AG09309 (cell line): ENCODE measurements around the gene SLCO2B1.

Source experiments
- DNase-seq: peaks from one replicate; pipeline ENCODE4 v3.0.0-alpha.2; 2010; ENCODE audit warnings: low read depth
- H3K4me3 ChIP-seq: 2 replicates; pipeline ENCODE4 v1.5.1; 2011; ENCODE audit warnings: mild to moderate bottlenecking, low read depth, low read length, moderate library complexity; ENCODE audit not compliant: control insufficient read depth
- TF ChIP-seq, protein P1 (sequence below): IDR thresholded peaks from 2 replicates; pipeline ENCODE4 v1.5.1; 2011; ENCODE audit warnings: mild to moderate bottlenecking, low read depth, low read length, inconsistent platforms; ENCODE audit not compliant: insufficient read depth, control insufficient read depth; ENCODE audit errors: missing control alignments

The SLCO2B1 gene

DNA sequence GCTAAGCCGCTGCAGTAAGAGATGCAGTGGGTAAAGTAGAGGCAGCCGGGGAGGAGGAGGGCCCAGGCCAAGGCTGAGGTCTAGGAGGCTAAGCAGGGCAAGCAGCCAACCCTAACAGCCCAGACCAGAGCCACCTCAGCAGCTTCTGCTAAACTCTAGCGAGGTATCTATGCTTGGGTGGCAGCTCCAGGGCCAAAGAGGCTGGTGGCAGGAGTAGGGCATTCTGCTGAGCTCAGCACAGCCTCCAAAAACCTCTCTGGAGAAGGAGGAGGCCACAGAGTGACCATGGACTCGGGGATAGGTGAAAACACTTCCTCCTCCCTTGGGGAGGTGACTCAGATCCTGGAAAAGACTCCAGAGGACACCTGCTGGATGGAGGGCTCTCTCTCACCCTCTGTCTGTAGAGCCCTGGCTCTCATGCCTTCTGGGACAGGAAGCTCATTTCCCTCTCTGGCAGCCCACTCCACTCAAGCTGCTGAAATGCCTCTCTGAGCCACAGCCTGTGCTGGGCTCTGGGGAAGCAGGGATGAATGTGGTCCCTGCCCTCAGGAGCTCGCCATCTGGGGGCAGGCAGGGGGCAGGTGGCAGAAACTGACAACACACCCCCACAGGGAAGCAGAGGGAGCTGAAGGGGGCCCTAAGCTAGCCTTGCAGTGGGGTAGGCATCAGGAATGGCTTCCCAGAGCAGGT lies 73.2 kb downstream of the SLCO2B1 start:
- no peak overlapping the region for H3K4me3 ChIP-seq
- DNase-seq: no peak
- TF ChIP-seq, protein P1, sequence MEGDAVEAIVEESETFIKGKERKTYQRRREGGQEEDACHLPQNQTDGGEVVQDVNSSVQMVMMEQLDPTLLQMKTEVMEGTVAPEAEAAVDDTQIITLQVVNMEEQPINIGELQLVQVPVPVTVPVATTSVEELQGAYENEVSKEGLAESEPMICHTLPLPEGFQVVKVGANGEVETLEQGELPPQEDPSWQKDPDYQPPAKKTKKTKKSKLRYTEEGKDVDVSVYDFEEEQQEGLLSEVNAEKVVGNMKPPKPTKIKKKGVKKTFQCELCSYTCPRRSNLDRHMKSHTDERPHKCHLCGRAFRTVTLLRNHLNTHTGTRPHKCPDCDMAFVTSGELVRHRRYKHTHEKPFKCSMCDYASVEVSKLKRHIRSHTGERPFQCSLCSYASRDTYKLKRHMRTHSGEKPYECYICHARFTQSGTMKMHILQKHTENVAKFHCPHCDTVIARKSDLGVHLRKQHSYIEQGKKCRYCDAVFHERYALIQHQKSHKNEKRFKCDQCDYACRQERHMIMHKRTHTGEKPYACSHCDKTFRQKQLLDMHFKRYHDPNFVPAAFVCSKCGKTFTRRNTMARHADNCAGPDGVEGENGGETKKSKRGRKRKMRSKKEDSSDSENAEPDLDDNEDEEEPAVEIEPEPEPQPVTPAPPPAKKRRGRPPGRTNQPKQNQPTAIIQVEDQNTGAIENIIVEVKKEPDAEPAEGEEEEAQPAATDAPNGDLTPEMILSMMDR: no peak

DNA sequence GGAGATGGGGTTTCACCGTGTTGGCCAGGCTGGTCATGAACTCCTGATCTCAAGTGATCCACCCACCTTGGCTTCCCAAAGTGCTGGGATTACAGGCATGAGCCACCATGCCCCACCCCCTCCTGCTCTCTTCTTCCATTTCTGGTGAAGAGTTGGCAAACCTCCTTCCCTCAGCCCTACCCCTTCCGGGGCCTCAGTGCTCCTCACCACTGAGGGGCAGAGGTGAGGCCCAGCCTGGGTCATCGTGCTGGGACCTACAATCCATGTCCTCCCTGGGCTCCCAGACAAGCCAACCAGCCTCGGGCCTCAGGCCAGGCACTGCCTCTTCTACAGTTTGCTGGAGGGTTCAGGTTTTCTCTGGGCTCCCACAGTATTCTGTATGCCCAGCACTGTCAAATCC lies 74.9 kb downstream of the SLCO2B1 start:
- no peak for DNase-seq
- no peak overlapping the region for H3K4me3 ChIP-seq
- TF ChIP-seq, protein P1: no peak

DNA sequence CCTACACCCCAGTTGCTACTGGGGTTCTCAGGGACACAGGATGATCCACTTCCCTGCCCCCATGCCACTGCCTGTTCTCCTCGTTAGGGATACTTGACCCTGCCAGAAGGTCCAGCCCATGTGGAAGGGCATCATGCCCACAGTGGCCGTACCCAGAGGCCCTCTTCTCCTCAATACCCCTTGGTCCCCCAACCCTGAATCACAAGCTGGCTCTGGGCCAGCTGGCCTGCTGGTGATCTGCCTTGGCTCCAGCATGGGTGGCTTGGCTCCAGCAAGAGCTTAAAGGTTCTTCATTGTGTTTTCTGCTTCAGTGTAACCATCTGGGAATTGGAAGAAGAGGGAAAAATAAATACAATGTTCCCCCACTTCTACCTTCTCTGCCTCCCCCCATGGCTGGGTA lies 78.6 kb downstream of the SLCO2B1 start:
- TF ChIP-seq, protein P1: no peak
- no peak for DNase-seq
- no peak overlapping the region for H3K4me3 ChIP-seq

DNA sequence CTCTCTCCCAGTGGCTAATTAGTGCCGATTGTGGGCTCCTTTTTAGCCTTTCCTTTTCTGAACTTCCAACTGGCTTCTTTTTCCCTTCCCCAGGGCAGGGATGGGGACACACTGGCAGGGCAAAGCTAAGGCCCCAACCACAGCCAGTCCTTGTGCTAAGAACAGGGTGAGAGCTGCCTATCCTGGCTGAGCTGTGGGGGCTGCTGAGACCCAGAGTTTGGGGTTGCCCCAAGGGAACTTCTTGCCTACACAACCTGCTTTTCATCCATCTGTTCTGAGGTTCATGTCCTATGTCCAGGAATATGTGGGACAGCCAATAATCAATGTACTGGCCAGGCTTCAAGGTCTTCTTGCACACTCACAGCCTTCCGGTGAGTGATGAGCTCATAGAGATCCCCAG lies 79.7 kb downstream of the SLCO2B1 start:
- TF ChIP-seq, protein P1: no peak
- no peak for DNase-seq
- H3K4me3 ChIP-seq: no peak overlapping the region

DNA sequence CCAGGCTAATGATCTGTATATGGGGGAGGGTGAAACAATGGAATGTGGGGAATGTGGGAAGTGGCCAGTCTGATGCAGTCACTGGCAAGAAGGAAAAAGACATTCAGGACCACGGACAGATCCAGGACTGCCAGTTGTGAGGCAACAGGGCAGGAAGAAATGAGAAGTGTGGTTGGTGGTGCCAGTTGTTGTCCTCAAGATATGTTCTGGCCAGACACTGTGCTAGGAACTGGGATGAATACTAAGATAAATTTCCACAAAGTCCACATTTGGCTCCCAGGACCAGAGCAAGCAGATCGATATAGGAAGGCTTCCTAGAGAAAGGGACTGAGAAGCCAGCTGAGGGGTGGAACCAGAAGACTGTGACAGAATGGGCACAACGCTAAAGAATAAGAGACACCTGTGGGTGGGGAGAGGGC lies 82.9 kb downstream of the SLCO2B1 start:
- TF ChIP-seq, protein P1: no peak
- DNase-seq: peak; percentile 3
- H3K4me3 ChIP-seq: no peak overlapping the region

DNA sequence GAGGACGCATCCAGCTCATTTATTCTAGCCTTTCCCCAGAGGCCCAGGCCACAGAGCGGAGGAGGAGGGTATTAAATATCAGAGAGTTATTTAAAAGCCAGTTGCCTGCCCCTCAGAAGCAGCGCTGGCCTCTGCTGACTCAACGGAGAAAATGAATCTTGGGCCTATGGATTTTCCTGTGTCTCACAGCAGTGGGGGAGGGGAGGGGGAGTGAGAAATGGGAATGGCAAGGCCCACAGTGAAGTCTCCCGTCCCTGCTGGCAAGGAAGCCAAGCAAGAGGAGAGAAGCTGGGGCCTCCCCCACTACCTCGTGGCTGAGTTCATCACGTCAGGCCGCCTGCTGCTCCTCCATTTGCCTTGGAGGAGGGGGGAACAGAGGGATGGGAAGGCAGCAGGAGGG lies 85.2 kb downstream of the SLCO2B1 start:
- no peak for DNase-seq
- TF ChIP-seq, protein P1: no peak
- no peak overlapping the region for H3K4me3 ChIP-seq
